Fibroblast of mammary gland (primary cell): ENCODE measurements around the gene MYRIP.

Source experiments
- DNase-seq: peaks from one replicate; pipeline ENCODE4 v3.0.0-alpha.2; 2010; ENCODE audit warnings: low read depth
- H3K4me3 ChIP-seq: 2 replicates; pipeline ENCODE4 v1.5.1; 2011; ENCODE audit warnings: low read depth, mild to moderate bottlenecking, low read length, moderate library complexity; ENCODE audit not compliant: control insufficient read depth
- CTCF ChIP-seq: conservative IDR thresholded peaks from 2 replicates; pipeline ENCODE4 v1.5.1; 2011; ENCODE audit warnings: low read depth, low read length, inconsistent platforms; ENCODE audit not compliant: control insufficient read depth, insufficient read depth

Gene MYRIP

GRCh38 chr3:39849992-39850715, 40.7 kb downstream of the MYRIP start:
- H3K4me3 ChIP-seq = no peak overlapping the region
- TF ChIP-seq CTCF = no peak
- DNase-seq = no peak

- DNase-seq = no peak
- no peak for TF ChIP-seq CTCF
- H3K4me3 ChIP-seq = no peak overlapping the region
Measured at GRCh38 chr3:39850716-39851032, 41.3 kb downstream of the MYRIP start.

GRCh38 chr3:39855517-39855916, 46.1 kb downstream of the MYRIP start:
- TF ChIP-seq CTCF = no peak
- DNase-seq = no peak

GRCh38 chr3:39869890-39870289, 60.5 kb downstream of the MYRIP start:
- no peak for DNase-seq
- no peak for TF ChIP-seq CTCF
- no peak overlapping the region for H3K4me3 ChIP-seq

More at GRCh38 chr3:39855517-39855916, 46.1 kb downstream of the MYRIP start:
- no peak overlapping the region for H3K4me3 ChIP-seq

- H3K4me3 ChIP-seq = no peak overlapping the region
- peak; percentile 12 for DNase-seq
- no peak for TF ChIP-seq CTCF
Measured at GRCh38 chr3:39870706-39871105, 61.3 kb downstream of the MYRIP start.

GRCh38 chr3:39879581-39879980, 70.2 kb downstream of the MYRIP start:
- TF ChIP-seq CTCF = no peak
- DNase-seq = no peak

GRCh38 chr3:39882111-39882510, 72.7 kb downstream of the MYRIP start:
- no peak for TF ChIP-seq CTCF
- H3K4me3 ChIP-seq = no peak overlapping the region
- no peak for DNase-seq

More at GRCh38 chr3:39879581-39879980, 70.2 kb downstream of the MYRIP start:
- H3K4me3 ChIP-seq = no peak overlapping the region
